Activated naive CD8-positive, alpha-beta T cell treated with anti-CD3 and anti-CD28 coated beads for 36 hours (primary cell): Measurements from ENCODE around the gene ZNF512B. TPM values are rescaled to one million over a fixed set of nuclear protein-coding genes. Genes with fewer than 3 reads are reported as not detected.
A peak's percentile ranks its signal among the peaks of the same experiment; 100 is the strongest.

Source experiments
- DNase-seq: peaks from one replicate; pipeline ENCODE4 v3.0.0; 2021
- H3K27ac Mint-ChIP-seq: one replicate; pipeline ENCODE4 v1.8.0; 2022; ENCODE audit warnings: mild to moderate bottlenecking, moderate library complexity, mixed read lengths
- H3K27me3 Mint-ChIP-seq: one replicate; pipeline ENCODE4 v1.8.0; 2022; ENCODE audit warnings: mild to moderate bottlenecking, mixed read lengths
- H3K36me3 Mint-ChIP-seq: one replicate; pipeline ENCODE4 v1.8.0; 2021; ENCODE audit warnings: mild to moderate bottlenecking, mixed read lengths
- H3K4me1 Mint-ChIP-seq: one replicate; pipeline ENCODE4 v1.8.0; 2021; ENCODE audit warnings: mixed read lengths
- H3K4me3 Mint-ChIP-seq: one replicate; pipeline ENCODE4 v1.8.0; 2022; ENCODE audit warnings: mild to moderate bottlenecking, moderate library complexity, mixed read lengths
- H3K9me3 Mint-ChIP-seq: one replicate; pipeline ENCODE4 v1.8.0; 2022; ENCODE audit warnings: mixed read lengths
- total RNA-seq, 2 experiments: library from RNA; stranded (reverse); gene quantifications; one replicate each; pipeline ENCODE4 v1.2.3, GENCODE V29; 2021

Gene ZNF512B
- total RNA-seq, 2 experiments from 2014 or later, result 11.6 to 11.8 TPM

- DNase-seq, result no peak
- H3K27me3 Mint-ChIP-seq, result no peaks in the 10 kb centered on the region
- H3K9me3 Mint-ChIP-seq, result no peaks in the 10 kb centered on the region
- H3K27ac Mint-ChIP-seq, result no peak overlapping the region
- H3K4me3 Mint-ChIP-seq, result no peak overlapping the region
- peaks cover 48% of the 10 kb centered on the region for H3K4me1 Mint-ChIP-seq
- peaks cover 9% of the 10 kb centered on the region for H3K36me3 Mint-ChIP-seq
Observed at GRCh38 chr20:63951398-63952209, 18.1 kb downstream of the ZNF512B start.

- no peak overlapping the region for H3K4me3 Mint-ChIP-seq
- DNase-seq, result no peak
- H3K9me3 Mint-ChIP-seq, result no peaks in the 10 kb centered on the region
- H3K27me3 Mint-ChIP-seq, result no peaks in the 10 kb centered on the region
- H3K36me3 Mint-ChIP-seq, result peaks cover 9% of the 10 kb centered on the region
- no peak overlapping the region for H3K27ac Mint-ChIP-seq
- peaks cover 48% of the 10 kb centered on the region for H3K4me1 Mint-ChIP-seq
Observed at GRCh38 chr20:63950701-63951397, 18.9 kb downstream of the ZNF512B start.

DNA sequence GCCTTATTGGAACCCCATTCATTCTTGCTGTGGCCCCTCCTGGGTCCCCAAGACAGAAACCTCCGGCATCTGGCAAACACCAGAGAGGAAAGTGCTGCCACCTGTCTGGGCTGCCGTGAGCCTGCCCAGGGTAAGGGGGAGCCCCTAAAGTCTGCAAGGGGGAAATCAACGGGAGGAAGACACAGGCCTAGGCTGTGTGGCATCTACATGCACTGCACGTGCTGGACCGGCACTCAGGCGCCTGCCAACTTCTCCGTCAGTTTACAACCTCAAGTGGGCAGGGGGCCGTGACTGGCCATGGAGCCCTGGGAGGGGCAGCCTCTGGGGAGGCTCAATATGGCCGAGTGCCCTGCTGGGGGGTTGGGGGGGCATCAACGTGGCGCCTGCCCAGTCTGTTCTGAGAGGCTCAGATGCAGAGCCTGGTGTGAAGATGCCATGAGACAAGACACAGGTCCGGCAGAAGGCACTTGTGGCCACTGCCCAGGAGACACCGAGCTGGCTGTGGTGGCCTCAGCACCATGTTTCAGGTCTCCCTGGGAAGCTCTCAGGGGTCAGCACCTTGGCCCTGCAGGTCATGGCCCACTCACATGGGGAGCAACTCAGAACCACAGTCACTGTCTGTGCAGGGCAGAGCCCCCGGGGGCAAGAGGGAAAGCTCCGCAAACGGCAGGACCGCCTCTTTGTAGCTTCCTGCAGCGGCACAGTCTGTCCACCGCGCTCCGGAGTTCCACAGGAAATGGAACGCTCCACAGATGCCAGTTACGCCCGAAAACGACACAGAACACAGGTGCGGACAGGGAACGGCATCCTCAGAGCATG is 21.9 kb downstream of the ZNF512B start:
- Mint-ChIP-seq H3K9me3 (no peaks in the 10 kb centered on the region), H3K36me3 (peaks cover 5% of the 10 kb centered on the region), H3K4me3 (peak overlapping the region; percentile 68), H3K4me1 (peaks cover 34% of the 10 kb centered on the region), H3K27ac (peak overlapping the region; percentile 88), H3K27me3 (no peaks in the 10 kb centered on the region)
- peak; percentile 46 for DNase-seq

- no peak for DNase-seq
- peak overlapping the region; percentile 71 for H3K27ac Mint-ChIP-seq
- peaks cover 37% of the 10 kb centered on the region for H3K4me1 Mint-ChIP-seq
- H3K27me3 Mint-ChIP-seq, result no peaks in the 10 kb centered on the region
- H3K36me3 Mint-ChIP-seq, result peaks cover 8% of the 10 kb centered on the region
- no peaks in the 10 kb centered on the region for H3K9me3 Mint-ChIP-seq
- no peak overlapping the region for H3K4me3 Mint-ChIP-seq
Observed at GRCh38 chr20:63946986-63947637, 22.6 kb downstream of the ZNF512B start.

GRCh38 chr20:63945921-63946920 is 23.5 kb downstream of the ZNF512B start:
- H3K4me3 Mint-ChIP-seq, result no peak overlapping the region
- peaks cover 38% of the 10 kb centered on the region for H3K4me1 Mint-ChIP-seq
- no peak overlapping the region for H3K27ac Mint-ChIP-seq
- no peak for DNase-seq
- no peaks in the 10 kb centered on the region for H3K27me3 Mint-ChIP-seq
- peaks cover 9% of the 10 kb centered on the region for H3K36me3 Mint-ChIP-seq
- H3K9me3 Mint-ChIP-seq, result no peaks in the 10 kb centered on the region

DNA sequence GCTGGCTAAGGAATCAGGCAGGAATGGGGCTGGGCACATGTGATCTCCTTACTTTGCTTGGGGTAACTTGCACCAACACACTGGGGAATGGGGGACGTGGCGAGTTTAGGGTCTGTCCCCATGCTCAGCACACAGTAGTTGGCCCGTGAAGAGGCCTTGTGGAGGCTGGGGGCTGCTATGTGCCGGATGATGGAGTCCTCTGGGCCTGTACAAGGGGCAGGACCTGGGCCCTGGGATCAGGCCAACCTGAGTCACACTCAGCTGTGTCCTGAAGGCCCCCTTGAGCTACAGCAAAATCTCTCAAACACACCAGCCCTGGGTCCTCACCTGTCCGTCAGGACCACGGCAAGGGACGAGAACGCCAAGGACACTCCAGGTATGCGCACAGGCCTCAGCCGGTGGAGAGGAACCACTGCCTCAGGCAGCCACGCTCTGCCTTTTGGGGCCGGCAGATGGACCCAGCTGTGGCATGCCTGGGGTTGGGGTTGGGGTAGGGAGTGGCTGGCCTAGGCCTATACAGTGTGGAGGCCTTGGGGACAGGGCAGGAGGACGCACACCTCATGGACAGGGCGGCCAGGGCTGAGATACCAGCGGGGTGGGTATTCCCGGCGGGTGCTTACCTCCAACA is 24.6 kb downstream of the ZNF512B start:
- Mint-ChIP-seq H3K36me3 (peaks cover 12% of the 10 kb centered on the region), H3K4me1 (peaks cover 41% of the 10 kb centered on the region), H3K4me3 (no peak overlapping the region), H3K27ac (no peak overlapping the region), H3K9me3 (no peaks in the 10 kb centered on the region), H3K27me3 (no peaks in the 10 kb centered on the region)
- no peak for DNase-seq

DNA sequence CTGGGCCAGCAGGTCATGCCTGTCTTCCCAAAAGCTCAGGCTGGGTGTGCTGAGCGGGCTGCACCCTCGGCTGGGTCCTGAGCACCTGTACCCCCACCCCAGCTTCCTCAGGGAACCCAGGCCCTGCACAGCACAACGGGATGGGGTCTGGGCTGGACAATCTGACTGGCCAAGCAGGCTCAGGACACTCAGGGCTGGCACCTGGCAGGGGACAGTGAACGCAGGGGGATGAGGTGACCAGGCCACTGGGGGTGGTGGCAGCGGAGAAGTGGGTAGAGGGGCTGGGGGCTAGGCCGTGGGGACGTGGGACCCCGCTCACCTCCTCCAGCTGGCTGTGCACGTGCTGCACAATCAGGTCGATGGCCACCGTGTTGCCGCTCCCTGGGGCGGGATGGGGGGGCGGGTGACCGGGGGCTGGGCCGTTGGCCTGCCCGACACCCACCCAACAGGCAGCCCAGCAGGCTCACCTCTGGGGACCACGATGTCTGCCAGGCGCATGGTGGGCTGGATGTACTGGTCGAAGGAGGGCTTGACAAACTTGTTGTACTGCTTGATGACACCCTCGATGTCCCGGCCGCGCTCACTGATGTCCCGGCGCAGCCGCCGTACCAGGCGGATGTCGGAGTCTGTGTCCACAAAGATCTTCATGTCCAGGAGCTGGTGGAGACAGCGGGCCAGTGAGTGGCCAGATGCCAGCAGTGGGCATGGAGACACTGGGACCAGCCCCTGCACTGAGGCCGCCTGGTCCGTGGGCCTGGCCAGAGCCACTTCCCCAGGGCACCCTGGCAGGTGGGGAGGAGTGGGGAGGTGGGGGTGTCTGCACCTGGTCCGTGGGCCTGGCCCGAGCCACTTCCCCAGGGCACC is 25.4 kb downstream of the ZNF512B start:
- no peak overlapping the region for H3K4me3 Mint-ChIP-seq
- DNase-seq, result no peak
- no peaks in the 10 kb centered on the region for H3K9me3 Mint-ChIP-seq
- H3K27me3 Mint-ChIP-seq, result no peaks in the 10 kb centered on the region
- peaks cover 12% of the 10 kb centered on the region for H3K36me3 Mint-ChIP-seq
- no peak overlapping the region for H3K27ac Mint-ChIP-seq
- H3K4me1 Mint-ChIP-seq, result peaks cover 36% of the 10 kb centered on the region

DNA sequence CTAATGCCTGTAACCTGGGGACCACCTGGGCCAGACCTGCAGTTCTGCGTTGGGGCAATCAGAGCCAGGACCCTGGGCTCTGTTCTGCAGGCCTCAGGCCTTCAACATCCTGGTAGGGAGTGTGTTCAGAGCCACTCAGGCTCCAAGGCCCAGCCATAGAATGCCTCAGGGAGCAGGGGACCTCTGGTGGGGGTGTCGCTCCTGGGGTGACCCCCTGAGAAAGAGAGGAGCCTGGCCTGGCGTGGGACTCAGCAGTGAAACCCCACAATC is 26.0 kb downstream of the ZNF512B start:
- H3K4me3 Mint-ChIP-seq, result no peak overlapping the region
- no peak for DNase-seq
- H3K36me3 Mint-ChIP-seq, result peaks cover 12% of the 10 kb centered on the region
- H3K27me3 Mint-ChIP-seq, result no peaks in the 10 kb centered on the region
- H3K27ac Mint-ChIP-seq, result no peak overlapping the region
- peaks cover 31% of the 10 kb centered on the region for H3K4me1 Mint-ChIP-seq
- no peaks in the 10 kb centered on the region for H3K9me3 Mint-ChIP-seq

DNA sequence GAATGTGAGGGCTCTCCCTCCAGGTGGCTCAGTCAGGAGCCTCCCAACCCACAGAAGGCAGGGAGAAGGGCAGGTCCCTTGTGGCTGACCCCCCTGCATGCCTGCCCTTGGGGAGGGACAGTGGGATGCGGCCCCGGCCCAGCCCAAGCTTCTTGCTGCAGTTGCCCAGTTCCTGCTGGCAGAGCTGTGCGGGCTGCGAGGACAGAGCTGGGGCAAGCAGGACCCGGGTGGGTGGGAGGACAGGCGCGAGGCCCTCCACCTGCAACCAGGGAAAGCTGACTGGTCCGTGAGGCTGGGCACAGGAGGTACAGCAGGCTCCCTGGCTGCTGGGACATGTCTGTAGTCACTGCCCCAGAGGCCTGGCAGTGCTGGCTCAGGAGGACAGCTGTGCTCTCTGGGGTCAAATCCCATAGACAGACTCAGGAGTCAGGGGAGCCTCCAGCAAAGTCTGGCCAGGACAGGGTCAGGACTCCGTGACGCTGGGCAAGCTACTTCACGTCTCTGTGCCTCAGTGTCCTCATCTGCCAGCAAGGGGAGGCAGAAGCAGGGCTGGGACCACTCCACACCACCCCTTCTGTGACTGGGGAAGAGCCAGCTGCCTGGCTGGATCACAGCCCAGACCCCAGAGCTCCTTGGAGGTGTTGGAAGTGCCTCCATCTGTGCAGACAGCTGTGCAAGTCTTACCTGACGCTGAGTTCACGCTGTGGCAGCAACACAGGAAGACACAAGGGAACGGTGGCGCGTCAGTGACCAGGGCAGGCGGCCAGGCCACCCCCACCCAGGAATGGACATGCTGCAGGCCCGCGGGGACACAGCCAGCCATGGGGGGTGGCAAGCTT is 26.5 kb downstream of the ZNF512B start:
- H3K36me3 Mint-ChIP-seq, result peaks cover 11% of the 10 kb centered on the region
- no peaks in the 10 kb centered on the region for H3K9me3 Mint-ChIP-seq
- no peak overlapping the region for H3K4me3 Mint-ChIP-seq
- peak overlapping the region; percentile 16 for H3K27ac Mint-ChIP-seq
- H3K27me3 Mint-ChIP-seq, result no peaks in the 10 kb centered on the region
- DNase-seq, result no peak
- peaks cover 25% of the 10 kb centered on the region for H3K4me1 Mint-ChIP-seq

DNA sequence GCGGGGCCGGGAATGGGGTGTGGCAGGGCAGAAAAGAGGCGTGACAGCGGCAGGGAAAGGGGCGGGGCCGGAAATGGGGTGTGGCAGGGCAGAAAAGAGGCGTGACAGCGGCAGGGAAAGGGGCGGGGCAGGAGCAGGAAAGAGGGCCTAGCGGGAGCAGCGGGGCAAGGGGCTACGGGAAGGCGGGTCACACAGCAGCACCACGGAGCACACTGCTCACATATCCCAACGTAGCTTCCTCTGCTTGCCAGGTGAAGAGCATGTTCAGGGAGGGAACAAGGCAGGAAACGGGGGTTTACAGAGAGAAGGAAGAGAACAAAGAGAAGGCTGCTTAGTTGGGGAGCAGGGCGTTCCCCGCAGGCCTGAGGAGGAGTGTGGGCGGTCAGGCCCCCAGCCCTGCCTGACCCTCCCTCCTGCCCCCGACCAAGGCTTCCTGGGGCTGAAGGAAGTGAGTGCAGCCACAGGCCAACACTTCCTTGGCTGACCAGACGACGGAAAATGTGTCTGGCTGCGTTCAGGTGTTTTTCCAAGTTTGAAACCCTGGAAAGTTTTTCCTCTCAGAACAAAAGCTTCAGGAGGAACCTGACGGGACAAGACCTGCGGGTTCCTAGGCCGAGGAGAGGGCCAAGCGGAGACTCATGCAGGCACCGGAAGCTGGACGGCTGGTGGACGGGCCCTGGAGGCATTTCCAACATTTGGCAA is 27.3 kb downstream of the ZNF512B start:
- Mint-ChIP-seq H3K9me3 (no peaks in the 10 kb centered on the region), H3K27me3 (no peaks in the 10 kb centered on the region), H3K4me3 (no peak overlapping the region), H3K27ac (peak overlapping the region; percentile 48), H3K36me3 (peaks cover 15% of the 10 kb centered on the region), H3K4me1 (peaks cover 17% of the 10 kb centered on the region)
- peak; percentile 60 for DNase-seq

DNA sequence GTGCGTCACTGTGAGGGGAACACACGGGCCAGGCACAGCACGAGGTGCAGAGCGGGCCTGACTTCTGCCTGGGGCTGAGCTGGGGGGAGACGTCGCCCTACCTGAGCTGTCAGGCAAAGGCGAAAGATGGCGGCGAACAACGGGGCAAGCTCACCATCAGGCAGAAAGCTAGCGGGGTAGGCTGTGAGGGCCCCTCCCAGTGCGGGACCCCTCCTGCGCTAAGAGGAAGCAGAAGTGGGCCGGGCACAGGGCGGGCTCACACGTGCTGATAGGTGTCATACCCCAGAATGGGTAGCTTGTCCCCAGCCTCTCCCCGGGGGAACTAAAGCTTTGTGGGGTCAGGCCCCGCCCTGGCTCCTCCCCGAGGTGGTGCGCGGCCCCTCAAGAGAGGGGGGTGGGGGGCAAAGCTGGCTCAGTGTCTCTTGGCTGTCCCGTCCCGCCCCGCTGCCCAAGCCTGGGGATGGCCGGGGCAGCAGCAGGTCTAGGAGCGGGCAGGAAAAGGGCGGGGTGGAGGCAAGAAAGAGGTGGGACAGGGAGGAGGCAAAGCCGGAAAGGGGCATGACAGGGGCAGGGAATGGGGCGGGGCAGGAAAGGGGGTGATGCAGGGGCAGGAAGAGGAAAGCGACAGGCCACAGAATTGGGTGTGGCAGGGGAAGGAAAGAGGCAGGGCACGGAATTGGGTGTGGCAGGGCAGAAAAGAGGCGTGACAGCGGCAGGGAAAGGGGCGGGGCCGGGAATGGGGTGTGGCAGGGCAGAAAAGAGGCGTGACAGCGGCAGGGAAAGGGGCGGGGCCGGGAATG is 28.2 kb downstream of the ZNF512B start:
- peak; percentile 77 for DNase-seq
- Mint-ChIP-seq H3K9me3 (no peaks in the 10 kb centered on the region), H3K27ac (peak overlapping the region; percentile 63), H3K27me3 (no peaks in the 10 kb centered on the region), H3K4me1 (peaks cover 14% of the 10 kb centered on the region), H3K36me3 (peaks cover 13% of the 10 kb centered on the region), H3K4me3 (no peak overlapping the region)
